Transverse colon (tissue), 4 donors: ENCODE results near the gene BMPR1B. TPM values are rescaled to one million over a fixed set of nuclear protein-coding genes. Genes with fewer than 3 reads are reported as not detected.

Experiments used
- DNase-seq: peaks from one replicate; pipeline ENCODE4 v3.0.0-alpha.2; 2019
- H3K27ac ChIP-seq, 4 donors: fragments of 200-600 bp; sonication (generic); 2 replicates each; pipeline ENCODE4 v1.5.1; 2016 to 2018; ENCODE audit warnings: inconsistent platforms in 4 of 4
- H3K27me3 ChIP-seq: fragments of 200-600 bp; sonication (generic); 2 replicates; pipeline ENCODE4 v1.5.1; 2017; ENCODE audit warnings: inconsistent platforms
- H3K36me3 ChIP-seq, 4 donors: fragments of 200-600 bp; sonication (generic); 2 replicates each; pipeline ENCODE4 v1.5.1; 2017 to 2019; ENCODE audit warnings: inconsistent platforms in 4 of 4
- H3K4me1 ChIP-seq, 4 donors: fragments of 200-600 bp; sonication (generic); 2 replicates each; pipeline ENCODE4 v1.5.1; 2017 to 2020; ENCODE audit warnings: inconsistent platforms in 4 of 4
- H3K4me3 ChIP-seq, 4 donors: fragments of 200-600 bp; sonication (generic); 1 replicate in 1 of 4; 2 replicates in 3 of 4; pipeline versions ENCODE4 v1.5.1 to v1.6.1; 2017 to 2019; ENCODE audit warnings: inconsistent platforms in 4 of 4
- H3K9me3 ChIP-seq, 2 donors: fragments of 200-600 bp; sonication (generic); 2 replicates each; pipeline ENCODE4 v1.5.1; 2017 to 2019; ENCODE audit warnings: inconsistent platforms in 2 of 2
- EP300 ChIP-seq: sonication (generic); formaldehyde crosslinking; IDR thresholded peaks from one replicate; pipeline ENCODE4 v1.6.1; 2017; ENCODE audit warnings: antibody characterized with exemption, low read depth
- POLR2A ChIP-seq: fragments of 450-650 bp; IDR thresholded peaks from one replicate; pipeline ENCODE4 v1.6.1; 2016; ENCODE audit warnings: antibody characterized with exemption, mild to moderate bottlenecking, moderate library complexity
- POLR2AphosphoS5 ChIP-seq, 3 donors: sonication (generic); formaldehyde crosslinking; IDR thresholded peaks; one replicate each; pipeline ENCODE4 v1.6.1; 2016; ENCODE audit warnings: antibody characterized with exemption in 3 of 3
- WGBS, 2 donors: methylation state at CpG; one replicate each; pipeline ENCODE4 v1.1.5; 2018; ENCODE audit warnings: low coverage in 1 of 2; 5-methylcytosine and 5-hydroxymethylcytosine counted together
- in situ Hi-C, 4 donors: fragments of 200-750 bp; cut with MboI; loops; one replicate each; pipeline versions ENCODE4 v1.15.0 to v1.15.1; 2017; ENCODE audit warnings: low sequenced_read_pairs in 3 of 4, low pct_ligation_motif_present in 1 of 4, low pct_unique_long_range_greater_than_20kb in 1 of 4
- intact Hi-C: fragments of 100-400 bp; cut with DNase I; formaldehyde crosslinking; loops from one replicate; pipeline ENCODE4 v1.15.1; 2023; ENCODE audit warnings: low total_unique reads
- total RNA-seq, 4 donors: library from RNA; depleted of rRNA; stranded (reverse); fragments of >200 nt; gene quantifications; one replicate each; pipeline ENCODE4 v1.1.0, GENCODE V29; 2016
- TF ChIP-seq, protein P1 (sequence below), 5 experiments: fragments of 200-600 bp in 3 of 5; fragments of 450-650 bp in 2 of 5; sonication (generic) in 3 of 5; IDR thresholded peaks; 1 replicate in 2 of 5; 2 replicates in 3 of 5; pipeline ENCODE4 v1.5.1; 2016 to 2017; ENCODE audit warnings: antibody characterized with exemption in 5 of 5, inconsistent platforms in 3 of 5, mild to moderate bottlenecking in 2 of 5, moderate library complexity in 1 of 5

Gene BMPR1B
- total RNA-seq, 4 donors from 2014 or later, result 0.64 to 3.2 (median 0.68) TPM; not detected in 1

DNA sequence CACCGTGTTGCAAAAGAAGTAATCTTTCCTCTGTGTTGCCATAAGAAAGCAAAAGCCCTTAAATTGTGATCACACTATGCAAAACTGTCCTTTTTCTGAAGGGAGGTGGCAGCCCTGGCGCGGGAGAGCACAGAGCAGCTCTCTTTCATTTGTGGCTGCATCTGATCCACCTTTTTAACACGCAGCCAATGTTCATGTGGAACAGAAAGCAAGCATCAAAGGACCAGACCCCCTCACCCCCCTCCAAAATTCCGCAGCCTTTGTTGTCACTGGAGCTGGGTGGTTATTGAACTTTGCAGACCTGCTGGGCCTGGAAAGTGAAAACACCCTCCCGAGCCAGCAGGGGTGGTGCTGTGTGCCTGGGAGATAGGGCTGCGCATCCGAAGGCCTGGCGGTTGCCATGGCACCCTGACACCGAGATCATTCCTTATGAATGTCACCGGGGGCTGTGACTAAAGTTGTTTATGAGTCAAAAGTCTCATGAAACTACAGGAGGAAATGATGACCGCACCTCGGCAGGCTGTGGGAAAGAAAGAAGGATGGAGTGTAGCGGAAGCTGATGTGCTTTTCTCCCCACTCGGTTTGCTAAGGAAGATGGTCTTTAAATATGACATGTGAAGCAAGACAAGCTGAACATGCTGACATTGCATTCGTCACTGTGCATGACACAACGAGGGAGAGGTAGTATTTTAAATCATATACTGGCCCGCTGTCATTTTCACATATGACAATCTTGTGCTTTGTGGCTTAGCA is 423.7 kb downstream of the BMPR1B start:
- in situ Hi-C loops, result no loop called here
- 72 to 77% methylated on average over 11 to 18 of the region's 18 CpGs for WGBS, 2 donors

DNA sequence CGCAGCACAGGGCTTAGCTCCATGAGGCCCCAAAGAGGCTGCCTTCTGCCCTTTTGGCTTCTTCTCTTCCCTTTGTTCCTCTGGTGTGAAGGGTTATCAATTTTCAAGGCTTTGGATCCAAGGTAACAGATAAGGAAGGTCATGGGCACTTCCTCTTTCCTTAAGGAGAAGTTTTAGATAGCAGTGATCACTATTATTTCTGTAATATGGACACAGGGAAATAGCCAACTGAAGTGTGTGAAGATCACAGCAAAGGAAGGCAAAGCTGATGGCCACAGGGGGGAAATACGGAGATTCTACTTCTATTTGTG is 424.2 kb downstream of the BMPR1B start:
- H3K4me1 ChIP-seq, result no peaks in the 10 kb centered on the region
- in situ Hi-C loops, result no loop called here
- no peaks in the 10 kb centered on the region for H3K36me3 ChIP-seq
- no peaks in the 10 kb centered on the region for H3K9me3 ChIP-seq
- 43 to 89% methylated on average over 1 to 2 of the region's 2 CpGs for WGBS, 2 donors
- intact Hi-C loops, result no loop called here
- no peak for DNase-seq
- H3K27me3 ChIP-seq, result no peaks in the 10 kb centered on the region
- H3K27ac ChIP-seq, result no peak overlapping the region
- TF ChIP-seq POLR2AphosphoS5 (IDR thresholded peaks at IDR 0.05) (no peak), EP300 (no peak)
- no peak overlapping the region for H3K4me3 ChIP-seq

More for the DNA sequence above, 423.7 kb downstream of the BMPR1B start:
- H3K27me3 ChIP-seq, result no peaks in the 10 kb centered on the region
- no peaks in the 10 kb centered on the region for H3K36me3 ChIP-seq
- no peak for DNase-seq
- no peak overlapping the region for H3K4me3 ChIP-seq
- TF ChIP-seq, protein P1, sequence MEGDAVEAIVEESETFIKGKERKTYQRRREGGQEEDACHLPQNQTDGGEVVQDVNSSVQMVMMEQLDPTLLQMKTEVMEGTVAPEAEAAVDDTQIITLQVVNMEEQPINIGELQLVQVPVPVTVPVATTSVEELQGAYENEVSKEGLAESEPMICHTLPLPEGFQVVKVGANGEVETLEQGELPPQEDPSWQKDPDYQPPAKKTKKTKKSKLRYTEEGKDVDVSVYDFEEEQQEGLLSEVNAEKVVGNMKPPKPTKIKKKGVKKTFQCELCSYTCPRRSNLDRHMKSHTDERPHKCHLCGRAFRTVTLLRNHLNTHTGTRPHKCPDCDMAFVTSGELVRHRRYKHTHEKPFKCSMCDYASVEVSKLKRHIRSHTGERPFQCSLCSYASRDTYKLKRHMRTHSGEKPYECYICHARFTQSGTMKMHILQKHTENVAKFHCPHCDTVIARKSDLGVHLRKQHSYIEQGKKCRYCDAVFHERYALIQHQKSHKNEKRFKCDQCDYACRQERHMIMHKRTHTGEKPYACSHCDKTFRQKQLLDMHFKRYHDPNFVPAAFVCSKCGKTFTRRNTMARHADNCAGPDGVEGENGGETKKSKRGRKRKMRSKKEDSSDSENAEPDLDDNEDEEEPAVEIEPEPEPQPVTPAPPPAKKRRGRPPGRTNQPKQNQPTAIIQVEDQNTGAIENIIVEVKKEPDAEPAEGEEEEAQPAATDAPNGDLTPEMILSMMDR (IDR thresholded peaks at IDR 0.05), result no peak
- TF ChIP-seq POLR2AphosphoS5 (IDR thresholded peaks at IDR 0.05) (no peak), EP300 (no peak), POLR2A (no peak)
- H3K9me3 ChIP-seq, result no peaks in the 10 kb centered on the region
- H3K27ac ChIP-seq, result no peak overlapping the region
- H3K4me1 ChIP-seq, result no peaks in the 10 kb centered on the region
- intact Hi-C loops, result no loop called here

- 75 to 83% methylated on average over 4 to 5 of the region's 5 CpGs for WGBS, 2 donors
- in situ Hi-C loops, result no loop called here
- no peak overlapping the region for H3K27ac ChIP-seq
- no peaks in the 10 kb centered on the region for H3K27me3 ChIP-seq
- no peaks in the 10 kb centered on the region for H3K4me1 ChIP-seq
- no peak for DNase-seq
- intact Hi-C loops, result no loop called here
- TF ChIP-seq POLR2AphosphoS5 (IDR thresholded peaks at IDR 0.05), result no peak
- TF ChIP-seq EP300, result no peak
- TF ChIP-seq, protein P1 (IDR thresholded peaks at IDR 0.05), result no peak
- TF ChIP-seq POLR2A, result no peak
- H3K9me3 ChIP-seq, result no peaks in the 10 kb centered on the region
- no peak overlapping the region for H3K4me3 ChIP-seq
- H3K36me3 ChIP-seq, result no peaks in the 10 kb centered on the region
These were observed 426.1 kb downstream of the BMPR1B start for GRCh38 chr4:95183656-95184408.

DNA sequence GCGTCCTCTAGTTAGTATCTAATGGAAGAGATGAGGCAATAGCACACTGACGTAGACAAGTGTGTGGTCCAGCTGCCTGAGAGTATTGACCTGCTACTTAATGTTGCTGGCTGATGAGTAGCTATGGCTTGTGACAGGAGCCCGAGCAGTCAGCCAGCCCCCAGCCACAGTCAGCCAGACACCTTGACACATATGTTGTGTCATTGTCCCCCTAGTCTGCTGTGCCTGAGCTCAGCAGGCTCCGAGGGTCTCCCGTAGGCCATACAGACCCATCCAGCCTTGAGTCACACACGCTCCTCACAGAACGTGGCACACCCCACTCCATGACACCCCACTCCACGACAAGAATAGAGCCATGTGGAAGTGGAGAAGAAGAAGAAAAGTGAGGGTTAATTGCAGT is 428.9 kb downstream of the BMPR1B start:
- intact Hi-C loops, result no loop called here
- in situ Hi-C loops, result no loop called here
- H3K4me1 ChIP-seq, result no peaks in the 10 kb centered on the region
- WGBS, 2 donors, result 70 to 85% methylated on average over 5 to 8 of the region's 8 CpGs
- H3K4me3 ChIP-seq, result no peak overlapping the region
- no peaks in the 10 kb centered on the region for H3K36me3 ChIP-seq
- no peaks in the 10 kb centered on the region for H3K27me3 ChIP-seq
- H3K9me3 ChIP-seq, result no peaks in the 10 kb centered on the region
- TF ChIP-seq, protein P1 (IDR thresholded peaks at IDR 0.05), result no peak
- no peak for TF ChIP-seq POLR2A
- TF ChIP-seq POLR2AphosphoS5 (IDR thresholded peaks at IDR 0.05), result no peak
- TF ChIP-seq EP300, result no peak
- DNase-seq, result no peak
- H3K27ac ChIP-seq, result no peak overlapping the region
